DMS 273 (cell line): ENCODE results near the gene TPM3.
"Not testable (repeated sequence)": the region's sequence is repeated elsewhere in the genome, so short reads cannot be mapped to it uniquely, and the experiment has no call there.

Experiments used
- DNase-seq: peaks from one replicate; lab custom pipeline; 2025; ENCODE audit not compliant: unreplicated experiment; lab: John Stamatoyannopoulos, UW

TPM3 gene

GRCh38 chr1:154170547-154171222, 21.2 kb downstream of the TPM3 start:
- DNase-seq = peak; percentile 18

- DNase-seq = no peak
Measured at GRCh38 chr1:154167461-154167860, 24.4 kb downstream of the TPM3 start.

GRCh38 chr1:154166207-154166606, 25.7 kb downstream of the TPM3 start:
- DNase-seq = no peak

GRCh38 chr1:154159554-154159953, 32.3 kb downstream of the TPM3 start:
- DNase-seq = no peak

- no peak for DNase-seq
Measured at GRCh38 chr1:154158307-154159125, 33.4 kb downstream of the TPM3 start.

- DNase-seq = no peak
Measured at GRCh38 chr1:154157520-154158306, 34.2 kb downstream of the TPM3 start.

- no peak for DNase-seq
Measured at GRCh38 chr1:154155251-154155650, 36.6 kb downstream of the TPM3 start.

- no peak for DNase-seq
Measured at GRCh38 chr1:154154534-154155191, 37.2 kb downstream of the TPM3 start, which contains the start of gene NUP210L. NUP210L (minus strand) TSS chr1:154155073.

- DNase-seq = no peak
Measured at GRCh38 chr1:154154053-154154452, 37.8 kb downstream of the TPM3 start.

GRCh38 chr1:154151311-154151710, 40.6 kb downstream of the TPM3 start:
- no peak for DNase-seq

- DNase-seq = no peak
Measured at GRCh38 chr1:154148807-154149206, 43.1 kb downstream of the TPM3 start.

- not testable (repeated sequence) for DNase-seq
Measured at GRCh38 chr1:154147505-154147904, 44.4 kb downstream of the TPM3 start.

GRCh38 chr1:154145986-154146385, 45.9 kb downstream of the TPM3 start:
- peak; percentile 36 for DNase-seq

- DNase-seq = no peak
Measured at GRCh38 chr1:154142358-154142757, 49.5 kb downstream of the TPM3 start.

- no peak for DNase-seq
Measured at GRCh38 chr1:154141240-154141639, 50.7 kb downstream of the TPM3 start.

GRCh38 chr1:154137888-154138287, 54.0 kb downstream of the TPM3 start:
- DNase-seq = no peak

- no peak for DNase-seq
Measured at GRCh38 chr1:154133256-154133655, 58.6 kb downstream of the TPM3 start.

GRCh38 chr1:154129391-154129970, 62.4 kb downstream of the TPM3 start:
- no peak for DNase-seq

- DNase-seq = peak; percentile 10
Measured at GRCh38 chr1:154123205-154123604, 68.7 kb downstream of the TPM3 start.

- no peak for DNase-seq
Measured at GRCh38 chr1:154117642-154118041, 74.3 kb downstream of the TPM3 start.

GRCh38 chr1:154115180-154115579, 76.7 kb downstream of the TPM3 start:
- DNase-seq = peak; percentile 29
